Memory B cell (primary cell): Measurements from ENCODE around the gene OR10R2.
A peak's percentile ranks its signal among the peaks of the same experiment; 100 is the strongest.

ENCODE experiments used
- ATAC-seq: fragments of 150-1000 bp; cut with Tn5 transposase; 2 replicates; pipeline ENCODE4 v1.10.0; 2021; ENCODE audit warnings: low read depth, mild to moderate bottlenecking, moderate library complexity
- DNase-seq, 2 donors: peaks; one replicate each; pipeline ENCODE4 v3.0.0; 2022; ENCODE audit warnings: low spot score in 2 of 2
- H3K27ac Mint-ChIP-seq: one replicate; pipeline ENCODE4 v1.8.0; 2022; ENCODE audit warnings: mild to moderate bottlenecking, moderate library complexity, mixed read lengths
- H3K27me3 Mint-ChIP-seq: one replicate; pipeline ENCODE4 v1.8.0; 2022; ENCODE audit warnings: mixed read lengths
- H3K36me3 Mint-ChIP-seq: one replicate; pipeline ENCODE4 v1.8.0; 2022; ENCODE audit warnings: mild to moderate bottlenecking, mixed read lengths
- H3K4me1 Mint-ChIP-seq: one replicate; pipeline ENCODE4 v1.8.0; 2022; ENCODE audit warnings: mixed read lengths
- H3K4me3 Mint-ChIP-seq: one replicate; pipeline ENCODE4 v1.8.0; 2022; ENCODE audit warnings: mild to moderate bottlenecking, moderate library complexity, mixed read lengths
- H3K9me3 Mint-ChIP-seq: one replicate; pipeline ENCODE4 v1.8.0; 2022; ENCODE audit warnings: mixed read lengths

Gene OR10R2

GRCh38 chr1:158506369-158506987, 34.5 kb downstream of the OR10R2 start:
- Mint-ChIP-seq H3K4me1 (peaks cover 9% of the 10 kb centered on the region), H3K27ac (no peak overlapping the region), H3K9me3 (peaks cover 5% of the 10 kb centered on the region), H3K27me3 (peaks cover 5% of the 10 kb centered on the region), H3K36me3 (peaks cover 2% of the 10 kb centered on the region), H3K4me3 (no peak overlapping the region)
- DNase-seq (peak; percentile 31 to 34), ATAC-seq (peak; percentile 64)

DNA sequence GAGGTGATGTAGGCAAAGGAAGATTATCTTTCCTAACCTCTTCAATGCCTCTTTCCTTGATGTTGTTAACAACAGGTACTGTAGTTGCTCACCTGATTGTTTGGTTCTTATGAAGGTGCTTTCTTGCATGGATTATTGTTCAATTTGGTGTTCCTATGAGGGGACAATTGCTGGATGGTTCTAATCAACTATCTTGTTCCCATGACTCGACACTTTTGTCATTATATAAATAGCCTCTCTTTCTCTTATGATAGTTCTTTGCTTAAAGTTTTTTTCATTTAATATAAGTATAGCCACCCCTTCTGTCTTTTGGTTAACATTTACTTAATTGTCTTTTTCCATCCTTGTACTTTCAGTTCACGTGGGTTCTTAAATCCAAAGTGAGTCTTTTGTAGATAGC, 35.5 kb downstream of the OR10R2 start:
- no peak overlapping the region for H3K27ac Mint-ChIP-seq
- H3K4me3 Mint-ChIP-seq: no peak overlapping the region
- ATAC-seq (no peak), DNase-seq (no peak)
- H3K9me3 Mint-ChIP-seq: peaks cover 4% of the 10 kb centered on the region
- peaks cover 5% of the 10 kb centered on the region for H3K27me3 Mint-ChIP-seq
- peaks cover 1% of the 10 kb centered on the region for H3K36me3 Mint-ChIP-seq
- H3K4me1 Mint-ChIP-seq: peaks cover 9% of the 10 kb centered on the region

DNA sequence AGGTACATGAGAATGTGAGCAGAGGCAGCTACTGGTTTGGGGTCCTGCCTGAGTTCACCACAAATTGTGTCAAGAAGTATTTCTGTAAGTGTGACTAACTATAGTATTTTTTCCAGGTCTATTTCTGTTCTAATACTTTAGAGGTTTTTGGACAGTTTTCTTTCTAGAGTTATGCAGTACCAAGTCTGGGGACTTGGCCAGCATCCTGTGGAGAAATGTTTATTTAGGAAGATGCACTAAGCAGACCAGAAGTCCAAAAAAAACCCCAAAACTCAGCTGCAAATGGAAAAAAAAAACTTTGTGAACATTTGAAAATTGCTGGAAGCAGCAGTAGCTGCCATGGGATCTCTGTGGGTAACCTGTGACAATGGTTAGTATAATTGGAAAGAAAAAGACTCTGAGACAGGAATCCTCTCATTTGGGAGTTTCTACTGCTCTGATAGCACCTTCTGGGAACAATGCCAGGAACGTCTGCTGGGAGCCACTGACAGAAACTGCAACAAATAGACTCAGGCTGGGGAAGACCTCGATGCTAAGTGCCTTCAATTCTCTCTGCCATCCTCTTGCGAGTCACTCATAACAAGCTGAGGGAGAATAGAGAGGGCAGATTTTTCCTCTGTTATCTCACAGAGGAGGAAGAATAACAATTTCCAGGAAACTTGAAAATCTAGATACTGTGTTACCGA, 37.6 kb downstream of the OR10R2 start:
- Mint-ChIP-seq H3K27me3 (peaks cover 6% of the 10 kb centered on the region), H3K27ac (no peak overlapping the region), H3K9me3 (peaks cover 3% of the 10 kb centered on the region), H3K36me3 (no peaks in the 10 kb centered on the region), H3K4me3 (no peak overlapping the region), H3K4me1 (peaks cover 9% of the 10 kb centered on the region)
- DNase-seq: no peak
- no peak for ATAC-seq

DNA sequence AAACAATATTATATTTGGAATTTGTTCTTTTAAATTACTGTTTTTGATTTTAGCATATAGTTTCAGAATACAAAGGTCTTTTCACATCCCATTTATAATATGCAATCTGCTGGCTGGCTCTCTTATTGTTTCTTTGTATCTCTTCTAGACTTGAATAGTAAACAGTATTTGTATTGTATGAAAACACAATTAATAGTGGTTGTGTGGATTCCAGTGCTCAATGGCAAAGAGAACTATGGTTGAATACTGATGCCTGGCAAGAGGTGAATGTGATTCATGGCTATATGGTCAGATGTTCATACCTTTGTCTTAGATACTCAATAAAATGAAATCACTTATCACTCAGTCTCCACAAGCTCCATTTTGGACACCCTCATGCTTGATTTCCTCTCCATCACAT, 44.9 kb downstream of the OR10R2 start:
- Mint-ChIP-seq H3K9me3 (no peaks in the 10 kb centered on the region), H3K36me3 (no peaks in the 10 kb centered on the region), H3K4me1 (no peaks in the 10 kb centered on the region), H3K27me3 (peaks cover 4% of the 10 kb centered on the region), H3K27ac (no peak overlapping the region), H3K4me3 (no peak overlapping the region)
- no peak for DNase-seq
- no peak for ATAC-seq

DNA sequence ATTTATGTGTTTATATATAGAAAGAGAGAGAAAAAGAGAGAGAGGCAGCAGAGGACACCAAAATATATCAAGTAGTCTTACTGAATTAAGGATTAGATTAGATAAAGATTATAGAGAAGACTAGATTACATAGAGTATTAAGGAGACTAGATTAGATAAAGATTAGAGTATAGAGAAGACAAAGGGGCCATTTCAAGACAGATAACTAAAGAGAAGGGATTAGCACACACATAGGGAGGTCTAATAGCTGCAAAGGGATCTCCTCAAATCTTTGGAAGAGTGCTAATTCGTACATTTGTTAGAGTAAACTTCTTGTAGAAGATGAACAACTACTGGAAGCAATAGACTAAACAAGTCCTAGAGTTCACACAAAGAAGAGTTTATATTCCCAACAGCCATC, 48.0 kb downstream of the OR10R2 start:
- H3K4me1 Mint-ChIP-seq: no peaks in the 10 kb centered on the region
- peaks cover 8% of the 10 kb centered on the region for H3K27me3 Mint-ChIP-seq
- ATAC-seq: no peak
- H3K36me3 Mint-ChIP-seq: peaks cover 3% of the 10 kb centered on the region
- no peak overlapping the region for H3K4me3 Mint-ChIP-seq
- peaks cover 4% of the 10 kb centered on the region for H3K9me3 Mint-ChIP-seq
- no peak for DNase-seq
- no peak overlapping the region for H3K27ac Mint-ChIP-seq

- Mint-ChIP-seq H3K4me3 (no peak overlapping the region), H3K27me3 (peaks cover 9% of the 10 kb centered on the region), H3K9me3 (peaks cover 5% of the 10 kb centered on the region), H3K36me3 (peaks cover 5% of the 10 kb centered on the region), H3K4me1 (no peaks in the 10 kb centered on the region), H3K27ac (no peak overlapping the region)
- DNase-seq: no peak
- ATAC-seq: no peak
Measured at GRCh38 chr1:158520955-158521665, 49.1 kb downstream of the OR10R2 start.

GRCh38 chr1:158521666-158522058, 49.6 kb downstream of the OR10R2 start:
- H3K4me1 Mint-ChIP-seq: no peaks in the 10 kb centered on the region
- ATAC-seq (no peak), DNase-seq (no peak)
- H3K36me3 Mint-ChIP-seq: peaks cover 5% of the 10 kb centered on the region
- H3K4me3 Mint-ChIP-seq: no peak overlapping the region
- H3K9me3 Mint-ChIP-seq: peaks cover 7% of the 10 kb centered on the region
- no peak overlapping the region for H3K27ac Mint-ChIP-seq
- H3K27me3 Mint-ChIP-seq: peaks cover 9% of the 10 kb centered on the region

DNA sequence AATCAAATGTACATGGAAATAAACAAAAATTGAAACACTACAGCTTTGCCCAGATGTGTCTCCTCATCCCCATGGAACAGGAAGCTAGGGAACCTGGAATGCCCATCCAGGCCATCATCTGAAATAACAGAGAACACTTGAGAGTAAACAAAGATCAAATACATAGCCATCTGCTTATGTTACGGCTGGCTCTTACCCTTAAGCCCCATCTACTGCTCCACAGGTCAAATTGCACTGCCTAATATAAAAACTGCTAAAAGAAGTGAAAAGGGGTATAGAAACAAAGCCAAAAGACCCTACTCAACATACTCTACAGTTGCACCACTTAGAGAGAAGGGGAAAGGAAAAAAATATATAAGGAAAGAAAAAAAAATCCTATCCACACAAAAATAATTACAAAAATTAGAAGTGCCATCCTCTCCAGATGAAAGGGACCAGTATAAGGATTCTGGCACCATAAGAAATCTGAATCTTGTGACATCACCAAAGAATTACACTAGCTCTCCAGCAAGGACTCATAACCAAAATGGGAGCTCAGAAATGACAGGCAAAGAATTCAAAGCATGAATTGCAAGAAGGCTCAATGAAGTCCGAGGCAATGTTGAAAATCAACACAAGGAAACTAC, 55.3 kb downstream of the OR10R2 start:
- Mint-ChIP-seq H3K36me3 (peaks cover 15% of the 10 kb centered on the region), H3K9me3 (peaks cover 21% of the 10 kb centered on the region), H3K27me3 (peaks cover 13% of the 10 kb centered on the region), H3K27ac (no peak overlapping the region), H3K4me1 (no peaks in the 10 kb centered on the region), H3K4me3 (no peak overlapping the region)
- DNase-seq (no peak), ATAC-seq (no peak)
